Heart right ventricle (tissue), 16 donors: ENCODE data around the gene NCCRP1. TPM values are rescaled to one million over a fixed set of nuclear protein-coding genes. Genes with fewer than 3 reads are reported as not detected.

ENCODE experiments used
- ATAC-seq, 8 donors: fragments of 200-7000 bp; cut with Tn5 transposase; one replicate each; pipeline ENCODE4 v1.9.1; 2020; ENCODE audit warnings: mild to moderate bottlenecking in 8 of 8, moderate library complexity in 8 of 8, moderate number of reproducible peaks in 1 of 8
- DNase-seq, 2 donors: peaks; one replicate each; pipeline ENCODE4 v3.0.0-alpha.2; 2020
- H3K27ac ChIP-seq, 10 donors: fragments of 200-600 bp; sonication (generic) in 2 of 10; one replicate each; pipeline versions ENCODE4 v1.5.0 to v1.8.0; 2020 to 2022; ENCODE audit warnings: mild to moderate bottlenecking in 3 of 10
- H3K27me3 ChIP-seq, 7 donors: fragments of 200-600 bp; one replicate each; pipeline ENCODE4 v1.8.0; 2021 to 2022; ENCODE audit warnings: mild to moderate bottlenecking in 2 of 7
- H3K36me3 ChIP-seq, 9 donors: fragments of 200-600 bp; sonication (generic) in 1 of 9; one replicate each; pipeline versions ENCODE4 v1.5.0 to v1.8.0; 2020 to 2022; ENCODE audit warnings: mild to moderate bottlenecking in 2 of 9
- H3K4me1 ChIP-seq, 9 donors: fragments of 200-600 bp; sonication (generic) in 1 of 9; one replicate each; pipeline versions ENCODE4 v1.5.0 to v1.8.0; 2020 to 2022; ENCODE audit warnings: mild to moderate bottlenecking in 4 of 9
- H3K4me3 ChIP-seq, 10 donors: fragments of 200-600 bp; sonication (generic) in 2 of 10; one replicate each; pipeline versions ENCODE4 v1.5.0 to v1.8.0; 2020 to 2022; ENCODE audit warnings: mild to moderate bottlenecking in 7 of 10, moderate library complexity in 2 of 10
- H3K9me3 ChIP-seq, 11 donors: fragments of 200-600 bp in 10 of 11; sonication (generic) in 2 of 11; one replicate each; pipeline versions ENCODE4 v1.5.0 to v1.8.0; 2013 to 2022; ENCODE audit warnings: mild to moderate bottlenecking in 2 of 11, control low read depth in 1 of 11, moderate library complexity in 1 of 11
- WGBS, 2 donors: extraction: QIAGEN DNeasy Blood & Tissue Kit; methylation state at CpG; one replicate each; pipeline ENCODE4 v1.1.7; 2013; ENCODE audit warnings: inconsistent platforms in 1 of 2; 5-methylcytosine and 5-hydroxymethylcytosine counted together
- intact Hi-C, 10 donors: fragments of 100-400 bp; cut with DNase I; formaldehyde crosslinking; loops; one replicate each; pipeline versions ENCODE4 v1.11.1 to v1.14.2; 2022
- polyA plus RNA-seq, 2 donors: library from polyadenylated mRNA; stranded (reverse); fragments of 200-250 nt; gene quantifications; one replicate each; pipeline ENCODE4 v1.2.3, GENCODE V29; 2013
- total RNA-seq, 10 donors: library from RNA; stranded (reverse); fragmentation: NEBNext Ultra II Directional in 3 of 10; extraction: Animal tissue kit (Norgen Biotek cat#: 25700) in 3 of 10; gene quantifications; one replicate each; pipeline versions ENCODE4 v1.2.1 to v1.2.4, GENCODE V29; 2021 to 2023
- TF ChIP-seq, protein P1 (sequence below), 9 donors: fragments of 200-600 bp; sonication (generic) in 2 of 9; IDR thresholded peaks; one replicate each; pipeline versions ENCODE4 v1.5.0 to v1.8.0; 2021 to 2022; ENCODE audit warnings: antibody characterized with exemption in 9 of 9, mild to moderate bottlenecking in 5 of 9, moderate library complexity in 1 of 9
- donor health status: Arrhythmogenic right ventricular cardiomyopathy.
- donor health status: ischemic (EF 13 %, LVEDD 7.1; RV severe dilation, severe dysfunction).
- donor health status: healthy with polysubstance abuse.
- donor health status: DM: no; HTN: yes; CAD: no.
- donor health status: DM: no; HTN: no; CAD: no.
- donor health status: ischemic (EF 25% LVEDD 6.9; RV normal size, moderate dysfunction).
- donor health status: ischemic (EF 25% LVEDD 5.7; RV mildly dilated, moderate dysfunction).
- donor health status: healthy.
- donor health status: DM: yes; HTN: yes; CAD: no.
- donor health status: Ischemic cardiomyopathy.
- donor health status: ischemic (EF 35%, LVEDD 5.7; RV mildly dilated, moderate dysfunction).
- donor health status: nonischemic (EF 11% LVEDD 7.7; RV severe dilation, severe dysfunction).
- donor health status: DM: yes; HTN: yes; CAD: no.
- donor health status: PGD.
- donor health status: ischemic (EF 29% LVEDD 5.4; RV normal size, mild dysfunction).
- donor health status: nonischemic (EF 23%, LVEDD 6.1; RV moderate dilation, normal function).

NCCRP1 gene
- total and polyA plus RNA-seq, 12 donors: 0.03 TPM; not detected in 11

GRCh38 chr19:39155114-39155700, 41.6 kb upstream of the NCCRP1 start:
- Histone ChIP-seq H3K36me3 (no peaks in the 10 kb centered on the region), H3K4me3 (no peak overlapping the region), H3K4me1 (peaks cover 0 to 32% (median 12%) of the 10 kb centered on the region in 9 donors), H3K27ac (no peak overlapping the region), H3K27me3 (no peaks in the 10 kb centered on the region), H3K9me3 (no peaks in the 10 kb centered on the region)
- WGBS, 2 donors: 87 to 90% methylated on average over 11 of the region's 11 CpGs
- TF ChIP-seq, protein P1, sequence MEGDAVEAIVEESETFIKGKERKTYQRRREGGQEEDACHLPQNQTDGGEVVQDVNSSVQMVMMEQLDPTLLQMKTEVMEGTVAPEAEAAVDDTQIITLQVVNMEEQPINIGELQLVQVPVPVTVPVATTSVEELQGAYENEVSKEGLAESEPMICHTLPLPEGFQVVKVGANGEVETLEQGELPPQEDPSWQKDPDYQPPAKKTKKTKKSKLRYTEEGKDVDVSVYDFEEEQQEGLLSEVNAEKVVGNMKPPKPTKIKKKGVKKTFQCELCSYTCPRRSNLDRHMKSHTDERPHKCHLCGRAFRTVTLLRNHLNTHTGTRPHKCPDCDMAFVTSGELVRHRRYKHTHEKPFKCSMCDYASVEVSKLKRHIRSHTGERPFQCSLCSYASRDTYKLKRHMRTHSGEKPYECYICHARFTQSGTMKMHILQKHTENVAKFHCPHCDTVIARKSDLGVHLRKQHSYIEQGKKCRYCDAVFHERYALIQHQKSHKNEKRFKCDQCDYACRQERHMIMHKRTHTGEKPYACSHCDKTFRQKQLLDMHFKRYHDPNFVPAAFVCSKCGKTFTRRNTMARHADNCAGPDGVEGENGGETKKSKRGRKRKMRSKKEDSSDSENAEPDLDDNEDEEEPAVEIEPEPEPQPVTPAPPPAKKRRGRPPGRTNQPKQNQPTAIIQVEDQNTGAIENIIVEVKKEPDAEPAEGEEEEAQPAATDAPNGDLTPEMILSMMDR (IDR thresholded peaks at IDR 0.05): no peak
- intact Hi-C loops: no loop called here
- DNase-seq: no peak
- no peak for ATAC-seq

GRCh38 chr19:39155741-39156140, 41.0 kb upstream of the NCCRP1 start:
- no peak overlapping the region for H3K4me3 ChIP-seq
- H3K27ac ChIP-seq: no peak overlapping the region
- ATAC-seq (no peak), DNase-seq (no peak)
- TF ChIP-seq, protein P1 (IDR thresholded peaks at IDR 0.05): no peak
- intact Hi-C loops: no loop called here
- no peaks in the 10 kb centered on the region for H3K9me3 ChIP-seq
- H3K36me3 ChIP-seq: no peaks in the 10 kb centered on the region
- H3K27me3 ChIP-seq: no peaks in the 10 kb centered on the region
- WGBS, 2 donors: 83 to 85% methylated on average over 15 of the region's 15 CpGs
- peaks cover 0 to 37% (median 17%) of the 10 kb centered on the region in 9 donors for H3K4me1 ChIP-seq

GRCh38 chr19:39156326-39157230, 40.2 kb upstream of the NCCRP1 start:
- Histone ChIP-seq H3K4me3 (peak overlapping the region in 1 of 10 donors; percentile 5), H3K27me3 (no peaks in the 10 kb centered on the region), H3K9me3 (no peaks in the 10 kb centered on the region), H3K4me1 (peaks cover 0 to 37% (median 25%) of the 10 kb centered on the region in 9 donors), H3K36me3 (no peaks in the 10 kb centered on the region), H3K27ac (no peak overlapping the region)
- ATAC-seq (peak in 3 of 8 donors; percentile 8 to 34 (median 17)), DNase-seq (no peak)
- TF ChIP-seq, protein P1 (IDR thresholded peaks at IDR 0.05): no peak
- WGBS, 2 donors: 74 to 76% methylated on average over 18 to 24 of the region's 24 CpGs
- intact Hi-C loops: no loop called here

GRCh38 chr19:39157275-39157996, 39.3 kb upstream of the NCCRP1 start:
- DNase-seq: no peak
- H3K4me1 ChIP-seq: peaks cover 0 to 37% (median 25%) of the 10 kb centered on the region in 9 donors
- H3K27ac ChIP-seq: no peak overlapping the region
- TF ChIP-seq, protein P1 (IDR thresholded peaks at IDR 0.05): no peak
- H3K36me3 ChIP-seq: no peaks in the 10 kb centered on the region
- intact Hi-C loops: no loop called here
- H3K4me3 ChIP-seq: no peak overlapping the region
- WGBS, 2 donors: 68 to 71% methylated on average over 23 of the region's 23 CpGs
- H3K27me3 ChIP-seq: no peaks in the 10 kb centered on the region
- ATAC-seq: no peak
- no peaks in the 10 kb centered on the region for H3K9me3 ChIP-seq
